ENCODE data around the gene RFX7.

The RFX7 gene

DNA sequence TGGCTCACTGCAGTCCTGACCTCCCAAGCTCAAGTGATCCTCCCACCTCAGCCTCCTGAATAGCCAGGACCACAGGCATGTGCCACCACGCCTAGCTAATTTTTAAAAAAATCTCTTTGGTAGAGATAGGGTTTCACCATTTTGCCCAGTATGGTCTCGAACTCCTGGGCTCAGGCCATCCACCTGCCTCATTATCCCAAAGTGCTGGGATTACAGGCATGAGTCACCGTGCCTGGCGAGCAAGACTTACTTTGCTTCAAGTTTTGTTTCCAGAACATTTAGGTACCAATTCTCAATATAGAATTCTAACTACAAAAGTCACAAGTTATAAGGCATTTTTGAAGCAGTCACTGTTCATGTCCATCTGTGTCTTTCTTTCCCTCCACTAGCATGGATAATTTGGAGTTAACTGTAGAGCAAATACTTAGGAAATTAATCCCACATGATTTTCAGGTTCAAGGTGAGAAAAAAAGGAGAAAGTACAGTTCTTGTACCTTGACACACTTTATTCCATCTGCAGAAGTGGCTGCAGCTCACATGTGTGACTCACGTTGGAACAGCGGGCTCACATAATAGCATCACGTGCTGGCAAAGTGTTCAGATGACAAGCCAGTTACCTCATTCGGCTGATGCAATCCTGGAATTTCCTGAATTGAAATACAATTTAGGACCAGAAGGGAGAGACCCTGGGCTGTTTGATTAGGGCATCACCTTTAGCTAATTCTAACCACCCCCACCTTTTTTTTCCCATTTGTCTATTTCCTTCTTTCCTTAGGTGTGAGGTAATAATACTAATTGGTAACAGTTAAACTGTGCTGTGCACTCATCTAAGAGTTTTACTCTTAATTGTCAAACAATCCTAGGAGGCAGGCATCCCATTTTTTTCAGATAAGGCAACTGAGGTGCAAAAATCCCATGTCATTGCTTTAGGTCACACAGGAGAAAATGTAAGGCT, 203.3 kb downstream of the RFX7 start:
- ATAC-seq (no peak), DNase-seq (ENCODE audit: low spot score in 2 of 2) (peak in 1 of 2 donors; percentile 22)
- Mint-ChIP-seq H3K36me3 (peaks cover 9% of the 10 kb centered on the region), H3K4me1 (peaks cover 44% of the 10 kb centered on the region), H3K9me3 (peaks cover 7% of the 10 kb centered on the region), H3K27ac (no peak overlapping the region), H3K4me3 (no peak overlapping the region)

DNA sequence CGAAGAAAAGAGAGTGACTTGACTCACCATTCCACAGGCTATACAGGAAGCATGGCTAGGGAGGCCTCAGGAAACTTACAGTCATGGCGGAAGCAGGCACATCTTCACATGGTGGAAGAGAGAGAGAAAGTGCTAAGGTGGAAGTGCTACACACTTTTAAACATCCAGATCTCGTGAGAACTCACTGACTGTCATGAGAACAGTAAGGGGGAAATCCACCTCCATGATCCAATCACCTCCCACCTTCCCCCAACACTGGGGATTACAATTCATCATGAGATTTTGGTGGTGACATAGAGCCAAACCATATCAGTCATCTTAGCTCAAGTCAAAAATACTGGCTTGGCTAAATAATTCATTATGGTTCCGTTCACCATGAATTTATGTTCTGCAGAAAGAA, 205.0 kb downstream of the RFX7 start:
- DNase-seq (ENCODE audit: low spot score in 2 of 2) = peak in 1 of 2 donors; percentile 35
- Mint-ChIP-seq H3K27ac (peak overlapping the region; percentile 35), H3K4me3 (no peak overlapping the region), H3K4me1 (peaks cover 50% of the 10 kb centered on the region), H3K36me3 (peaks cover 9% of the 10 kb centered on the region), H3K9me3 (peaks cover 2% of the 10 kb centered on the region)
- ATAC-seq = no peak

DNA sequence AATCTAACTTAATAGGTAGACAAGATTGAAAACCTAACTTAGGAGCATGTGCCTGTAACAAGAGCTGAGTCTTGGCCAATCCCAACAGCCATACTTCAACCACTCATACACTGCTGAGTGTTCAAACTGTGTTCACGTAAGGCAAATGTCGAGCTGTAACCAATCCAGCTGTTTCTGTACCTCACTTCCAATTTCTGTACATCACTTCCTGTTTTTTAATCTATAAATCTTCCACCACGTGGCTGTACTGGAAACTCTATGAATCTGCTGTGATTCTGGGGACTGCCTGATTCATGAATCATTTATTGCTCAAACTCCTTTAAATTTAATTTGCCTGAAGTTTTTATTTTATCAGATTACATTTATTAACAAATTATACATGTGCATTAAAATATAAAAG, 205.7 kb downstream of the RFX7 start:
- DNase-seq (ENCODE audit: low spot score in 2 of 2) (no peak), ATAC-seq (peak; percentile 69)
- Mint-ChIP-seq H3K4me3 (no peak overlapping the region), H3K36me3 (peaks cover 2% of the 10 kb centered on the region), H3K27ac (peak overlapping the region; percentile 35), H3K9me3 (peaks cover 2% of the 10 kb centered on the region), H3K4me1 (peaks cover 43% of the 10 kb centered on the region)

All from stimulated activated effector memory CD8-positive, alpha-beta T cell treated with anti-CD3 and anti-CD28 coated beads, Interleukin-12 subunit alpha, Interleukin-12 subunit beta, amount 100 ng/mL, for 72 hours (primary cell).